IPS DF 4.7 (cell line): ENCODE data around the gene AGBL4.
"Not testable (repeated sequence)": the region's sequence is repeated elsewhere in the genome, so short reads cannot be mapped to it uniquely, and the experiment has no call there.

Source experiments
- DNase-seq: peaks from one replicate; pipeline ENCODE4 v3.0.0-alpha.2; 2013; ENCODE audit warnings: low spot score; ENCODE audit errors: extremely low read depth

AGBL4 gene

GRCh38 chr1:49046305-49046704 lies 977.4 kb downstream of the AGBL4 start:
- DNase-seq = no peak

GRCh38 chr1:49045371-49045770 lies 978.4 kb downstream of the AGBL4 start:
- DNase-seq = no peak

- no peak for DNase-seq
Measured at GRCh38 chr1:49036700-49037099, 987.1 kb downstream of the AGBL4 start.

GRCh38 chr1:49028396-49028795 lies 995.4 kb downstream of the AGBL4 start:
- no peak for DNase-seq

GRCh38 chr1:49026230-49026811 lies 997.4 kb downstream of the AGBL4 start:
- no peak for DNase-seq

GRCh38 chr1:49016030-49016977 lies 1007.5 kb downstream of the AGBL4 start:
- no peak for DNase-seq

- no peak for DNase-seq
Measured at GRCh38 chr1:49013079-49013478, 1010.7 kb downstream of the AGBL4 start.

GRCh38 chr1:49002981-49003380 lies 1020.8 kb downstream of the AGBL4 start:
- not testable (repeated sequence) for DNase-seq

GRCh38 chr1:48999321-48999720 lies 1024.4 kb downstream of the AGBL4 start:
- DNase-seq = no peak

GRCh38 chr1:48996311-48996710 lies 1027.4 kb downstream of the AGBL4 start:
- DNase-seq = no peak

GRCh38 chr1:48988633-48989197 lies 1035.0 kb downstream of the AGBL4 start:
- DNase-seq = no peak

GRCh38 chr1:48979940-48980339 lies 1043.8 kb downstream of the AGBL4 start:
- no peak for DNase-seq

GRCh38 chr1:48978413-48978812 lies 1045.3 kb downstream of the AGBL4 start:
- DNase-seq = no peak

- no peak for DNase-seq
Measured at GRCh38 chr1:48977273-48977672, 1046.5 kb downstream of the AGBL4 start.

- DNase-seq = no peak
Measured at GRCh38 chr1:48969971-48970370, 1053.8 kb downstream of the AGBL4 start.

- no peak for DNase-seq
Measured at GRCh38 chr1:48967318-48967717, 1056.4 kb downstream of the AGBL4 start.

- DNase-seq = no peak
Measured at GRCh38 chr1:48966583-48966982, 1057.2 kb downstream of the AGBL4 start.

GRCh38 chr1:48960320-48960719 lies 1063.4 kb downstream of the AGBL4 start:
- DNase-seq = no peak

- DNase-seq = no peak
Measured at GRCh38 chr1:48955774-48956173, 1068.0 kb downstream of the AGBL4 start.

GRCh38 chr1:48953617-48954016 lies 1070.1 kb downstream of the AGBL4 start:
- DNase-seq = no peak

GRCh38 chr1:48948562-48948961 lies 1075.2 kb downstream of the AGBL4 start:
- DNase-seq = no peak

- DNase-seq = no peak
Measured at GRCh38 chr1:48947761-48948537, 1075.8 kb downstream of the AGBL4 start.
